OCI-LY7 (cell line): ENCODE results near the gene SERP2. TPM values are rescaled to one million over a fixed set of nuclear protein-coding genes. Genes with fewer than 3 reads are reported as not detected.

ENCODE experiments used
- BruUV-seq: library from RNA; stranded (reverse); fragments of 400-500 nt; replicated peaks from 2 replicates; lab custom pipeline; 2021; lab: Mats Ljungman, UMichigan
- CTCF ChIA-PET: fragments of 300-600 bp; sonication (Branson Sonifier 250); formaldehyde crosslinking; loops from one replicate; lab custom pipeline; 2022; ENCODE audit warnings: antibody characterized with exemption; ENCODE audit not compliant: unreplicated experiment; lab: Charles Lee
- POLR2A ChIA-PET: fragments of 300-600 bp; sonication (Branson Sonifier 250); formaldehyde crosslinking; loops from one replicate; lab custom pipeline; 2022; ENCODE audit warnings: antibody characterized with exemption; lab: Charles Lee
- DNase-seq: peaks from one replicate; pipeline ENCODE4 v3.0.0-alpha.2; 2015; ENCODE audit warnings: low spot score
- H2AFZ ChIP-seq: fragments of 200-600 bp; sonication (generic), shearing (Covaris generic); 2 replicates; pipeline ENCODE4 v1.6.1; 2014; ENCODE audit warnings: mild to moderate bottlenecking, antibody characterized with exemption, low read length, moderate library complexity
- H3K27ac ChIP-seq: fragments of 200-600 bp; sonication (generic); 2 replicates; pipeline ENCODE4 v1.5.1; 2014; ENCODE audit warnings: mixed run types, low read depth, mild to moderate bottlenecking, moderate library complexity, low read length, inconsistent platforms; ENCODE audit not compliant: poor library complexity, severe bottlenecking
- H3K36me3 ChIP-seq: fragments of 200-600 bp; sonication (generic); 2 replicates; pipeline ENCODE4 v1.6.1; 2014; ENCODE audit warnings: mild to moderate bottlenecking, antibody characterized with exemption, low read length, moderate library complexity, mixed read lengths; ENCODE audit not compliant: insufficient read depth
- H3K4me1 ChIP-seq: fragments of 200-600 bp; sonication (generic); 2 replicates; pipeline ENCODE4 v1.5.1; 2014; ENCODE audit warnings: mild to moderate bottlenecking, low read length; ENCODE audit not compliant: insufficient read depth, poor library complexity, severe bottlenecking
- H3K4me2 ChIP-seq: fragments of 200-600 bp; sonication (generic); 2 replicates; pipeline ENCODE4 v1.6.1; 2014; ENCODE audit warnings: mild to moderate bottlenecking, low read length
- H3K4me3 ChIP-seq: fragments of 200-600 bp; sonication (generic); 2 replicates; pipeline ENCODE4 v1.5.1; 2014; ENCODE audit warnings: mild to moderate bottlenecking, low read depth, low read length; ENCODE audit not compliant: poor library complexity, severe bottlenecking
- H3K79me2 ChIP-seq: fragments of 200-600 bp; sonication (generic); 2 replicates; pipeline ENCODE4 v1.6.1; 2016; ENCODE audit warnings: low read depth, mild to moderate bottlenecking, low read length, moderate library complexity, mixed read lengths; ENCODE audit not compliant: insufficient read depth
- H3K9me2 ChIP-seq: fragments of 200-600 bp; sonication (generic); 2 replicates; pipeline ENCODE4 v1.6.1; 2016; ENCODE audit warnings: mild to moderate bottlenecking, low read length, mixed read lengths; ENCODE audit not compliant: insufficient read depth
- H3K9me3 ChIP-seq: fragments of 200-600 bp; sonication (generic); 2 replicates; pipeline ENCODE4 v1.6.1; 2014; ENCODE audit warnings: mild to moderate bottlenecking, mixed run types, low read length, mixed read lengths
- H4K20me1 ChIP-seq: fragments of 200-600 bp; sonication (generic); 2 replicates; pipeline ENCODE4 v1.6.1; 2014; ENCODE audit warnings: mild to moderate bottlenecking, antibody characterized with exemption, low read length, moderate library complexity, mixed read lengths; ENCODE audit not compliant: insufficient read depth
- CTCF ChIP-seq: fragments of 200-600 bp; sonication (generic); conservative IDR thresholded peaks from 2 replicates; pipeline ENCODE4 v1.5.1; 2014; ENCODE audit warnings: mild to moderate bottlenecking, antibody characterized with exemption, low read length, moderate library complexity, mixed read lengths
- EZH2phosphoT487 ChIP-seq: fragments of 200-600 bp; sonication (generic); IDR thresholded peaks from 2 replicates; pipeline ENCODE4 v1.6.1; 2018; ENCODE audit warnings: low read depth, borderline replicate concordance, mild to moderate bottlenecking, mixed run types, antibody characterized with exemption, low read length, moderate library complexity, mixed read lengths
- intact Hi-C: fragments of 100-400 bp; cut with micrococcal nuclease; formaldehyde crosslinking; loops from one replicate; pipeline ENCODE4 v1.10.0; 2022; ENCODE audit not compliant: unreplicated experiment
- total RNA-seq, 2 experiments: library from RNA; depleted of rRNA in 1 of 2; stranded (reverse); fragments of >200 nt in 1 of 2; shearing (Covaris generic) in 1 of 2; gene quantifications; 2 replicates each; pipeline ENCODE4 v1.2.3, GENCODE V29; 2014 to 2022

Gene SERP2
- total RNA-seq, 2 experiments from 2014 or later = not detected

GRCh38 chr13:44411841-44412240, 38.2 kb downstream of the SERP2 start:
- no peaks in the 10 kb centered on the region for H3K4me1 ChIP-seq
- POLR2A ChIA-PET = no interaction called here
- TF ChIP-seq EZH2phosphoT487 = no peak
- no peak for TF ChIP-seq CTCF
- CTCF ChIA-PET = no interaction called here
- DNase-seq = no peak
- intact Hi-C loops = no loop called here
- no TSS peak for BruUV-seq
- H3K9me2 ChIP-seq = no peaks in the 10 kb centered on the region
- no peaks in the 10 kb centered on the region for H3K9me3 ChIP-seq
- H3K36me3 ChIP-seq = no peaks in the 10 kb centered on the region
- H3K27ac ChIP-seq = no peak overlapping the region
- H3K79me2 ChIP-seq = no peaks in the 10 kb centered on the region
- H3K4me2 ChIP-seq = no peak overlapping the region
- H4K20me1 ChIP-seq = no peaks in the 10 kb centered on the region
- no peak overlapping the region for H2AFZ ChIP-seq
- H3K4me3 ChIP-seq = no peak overlapping the region

- POLR2A ChIA-PET = no interaction called here
- intact Hi-C loops = no loop called here
- H2AFZ ChIP-seq = no peak overlapping the region
These were observed 38.8 kb downstream of the SERP2 start for GRCh38 chr13:44412346-44412935.

More at GRCh38 chr13:44412346-44412935, 38.8 kb downstream of the SERP2 start:
- H3K4me3 ChIP-seq = no peak overlapping the region
- CTCF ChIA-PET = no interaction called here
- H3K4me2 ChIP-seq = no peak overlapping the region
- no peak for DNase-seq
- H3K79me2 ChIP-seq = no peaks in the 10 kb centered on the region
- no peak overlapping the region for H3K27ac ChIP-seq
- peaks cover 1% of the 10 kb centered on the region for H3K4me1 ChIP-seq
- H3K9me3 ChIP-seq = no peaks in the 10 kb centered on the region
- BruUV-seq = no TSS peak
- no peaks in the 10 kb centered on the region for H4K20me1 ChIP-seq
- H3K9me2 ChIP-seq = no peaks in the 10 kb centered on the region
- H3K36me3 ChIP-seq = no peaks in the 10 kb centered on the region
- no peak for TF ChIP-seq CTCF
- no peak for TF ChIP-seq EZH2phosphoT487
